Astrocyte (in vitro differentiated cells and primary cell): Measurements from ENCODE around the gene CBX7. TPM values are rescaled to one million over a fixed set of nuclear protein-coding genes. Genes with fewer than 3 reads are reported as not detected.

Source experiments
- DNase-seq: peaks from one replicate; pipeline ENCODE4 v3.0.0-alpha.2; 2010; ENCODE audit warnings: low read depth
- FAIRE-seq: peaks from 2 replicates; lab custom pipeline; 2011; peaks lifted over from hg19 to GRCh38; lab: Jason Lieb, UNC
- H2AFZ ChIP-seq: 2 replicates; pipeline ENCODE4 v1.6.0; 2012; ENCODE audit warnings: low read depth, low read length, inconsistent platforms
- H3K27ac ChIP-seq: 2 replicates; pipeline ENCODE4 v1.5.1; 2011; ENCODE audit warnings: low read depth, low read length, inconsistent platforms
- H3K27me3 ChIP-seq: 2 replicates; pipeline ENCODE4 v1.6.0; 2011; ENCODE audit warnings: low read length, inconsistent platforms; ENCODE audit not compliant: insufficient read depth
- H3K36me3 ChIP-seq: 2 replicates; pipeline ENCODE4 v1.5.1; 2011; ENCODE audit warnings: low read length, inconsistent platforms; ENCODE audit not compliant: insufficient read depth
- H3K4me1 ChIP-seq: 2 replicates; pipeline ENCODE4 v1.5.1; 2011; ENCODE audit warnings: low read length, inconsistent platforms; ENCODE audit not compliant: insufficient read depth
- H3K4me2 ChIP-seq: 2 replicates; pipeline ENCODE4 v1.6.0; 2012; ENCODE audit warnings: low read length, inconsistent platforms
- H3K4me3 ChIP-seq: 2 replicates; pipeline ENCODE4 v1.5.1; 2011; ENCODE audit warnings: low read depth, mild to moderate bottlenecking, low read length, inconsistent platforms; ENCODE audit not compliant: insufficient read depth
- H3K79me2 ChIP-seq: 2 replicates; pipeline ENCODE4 v1.6.0; 2012; ENCODE audit warnings: mild to moderate bottlenecking, low read length, inconsistent platforms; ENCODE audit not compliant: insufficient read depth
- H3K9ac ChIP-seq: 2 replicates; pipeline ENCODE4 v1.6.0; 2012; ENCODE audit warnings: mild to moderate bottlenecking, low read length, inconsistent platforms
- H3K9me3 ChIP-seq: 2 replicates; pipeline ENCODE4 v1.5.1; 2012; ENCODE audit warnings: low read depth, mild to moderate bottlenecking, low read length, inconsistent platforms; ENCODE audit not compliant: insufficient read depth
- H4K20me1 ChIP-seq: 2 replicates; pipeline ENCODE4 v1.6.0; 2012; ENCODE audit warnings: low read length, inconsistent platforms; ENCODE audit not compliant: insufficient read depth
- H3K27ac Mint-ChIP-seq: one replicate; pipeline ENCODE4 v1.8.0; 2021; ENCODE audit warnings: mild to moderate bottlenecking, mixed read lengths; ENCODE audit not compliant: unreplicated experiment
- H3K27me3 Mint-ChIP-seq: one replicate; pipeline ENCODE4 v1.8.0; 2021; ENCODE audit warnings: low read depth, mixed read lengths; ENCODE audit not compliant: unreplicated experiment
- H3K36me3 Mint-ChIP-seq: one replicate; pipeline ENCODE4 v1.8.0; 2021; ENCODE audit warnings: low read depth, mixed read lengths; ENCODE audit not compliant: unreplicated experiment
- H3K4me1 Mint-ChIP-seq: one replicate; pipeline ENCODE4 v1.8.0; 2021; ENCODE audit warnings: low read depth, mixed read lengths; ENCODE audit not compliant: unreplicated experiment
- H3K4me3 Mint-ChIP-seq: one replicate; pipeline ENCODE4 v1.8.0; 2021; ENCODE audit warnings: mild to moderate bottlenecking, moderate library complexity, mixed read lengths; ENCODE audit not compliant: unreplicated experiment
- H3K9me3 Mint-ChIP-seq: one replicate; pipeline ENCODE4 v1.8.0; 2021; ENCODE audit warnings: mild to moderate bottlenecking, mixed read lengths; ENCODE audit not compliant: unreplicated experiment
- CTCF ChIP-seq: IDR thresholded peaks from 2 replicates; pipeline ENCODE4 v1.5.1; 2011; ENCODE audit warnings: low read depth, mild to moderate bottlenecking, inconsistent platforms, low read length, moderate library complexity; ENCODE audit not compliant: insufficient read depth
- EZH2 ChIP-seq: IDR thresholded peaks from 2 replicates; pipeline ENCODE4 v1.6.1; 2012; ENCODE audit warnings: mild to moderate bottlenecking, low read length, inconsistent platforms; ENCODE audit not compliant: insufficient read depth
- total RNA-seq: library from RNA; stranded (reverse); gene quantifications from 2 replicates; pipeline ENCODE4 v1.2.1, GENCODE V29; 2021

The CBX7 gene
- total RNA-seq, 1 donor from 2014 or later = 1.2 TPM

GRCh38 chr22:39106326-39106725, 46.2 kb downstream of the CBX7 start:
- H3K27me3 ChIP-seq = peaks cover 8% of the 10 kb centered on the region
- H3K4me2 ChIP-seq = no peak overlapping the region
- no peaks in the 10 kb centered on the region for H3K9me3 ChIP-seq
- DNase-seq = no peak
- no peaks in the 10 kb centered on the region for H4K20me1 ChIP-seq
- no peak overlapping the region for H3K27ac Mint-ChIP-seq
- no peak overlapping the region for H3K4me3 Mint-ChIP-seq
- H3K27ac ChIP-seq = no peak overlapping the region
- no peaks in the 10 kb centered on the region for H3K4me1 Mint-ChIP-seq
- no peak overlapping the region for H2AFZ ChIP-seq
- no peak overlapping the region for H3K4me3 ChIP-seq
- H3K9ac ChIP-seq = no peak overlapping the region
- H3K36me3 Mint-ChIP-seq = no peaks in the 10 kb centered on the region
- TF ChIP-seq CTCF = no peak
- no peak for TF ChIP-seq EZH2
- no peaks in the 10 kb centered on the region for H3K4me1 ChIP-seq
- no peak for FAIRE-seq
- no peaks in the 10 kb centered on the region for H3K36me3 ChIP-seq
- H3K79me2 ChIP-seq = no peaks in the 10 kb centered on the region
- no peaks in the 10 kb centered on the region for H3K9me3 Mint-ChIP-seq
- peaks cover 15% of the 10 kb centered on the region for H3K27me3 Mint-ChIP-seq

GRCh38 chr22:39103431-39103830, 49.0 kb downstream of the CBX7 start:
- no peaks in the 10 kb centered on the region for H3K9me3 ChIP-seq
- DNase-seq (no peak), FAIRE-seq (no peak)
- TF ChIP-seq CTCF (no peak), EZH2 (no peak)
- no peaks in the 10 kb centered on the region for H3K79me2 ChIP-seq
- Mint-ChIP-seq H3K4me1 (no peaks in the 10 kb centered on the region), H3K4me3 (no peak overlapping the region), H3K27me3 (peaks cover 15% of the 10 kb centered on the region), H3K27ac (no peak overlapping the region), H3K36me3 (no peaks in the 10 kb centered on the region), H3K9me3 (no peaks in the 10 kb centered on the region)
- H2AFZ ChIP-seq = no peak overlapping the region
- H3K4me1 ChIP-seq = no peaks in the 10 kb centered on the region
- no peak overlapping the region for H3K27ac ChIP-seq
- no peaks in the 10 kb centered on the region for H4K20me1 ChIP-seq
- H3K27me3 ChIP-seq = no peaks in the 10 kb centered on the region
- no peak overlapping the region for H3K4me3 ChIP-seq
- H3K9ac ChIP-seq = no peak overlapping the region
- no peak overlapping the region for H3K4me2 ChIP-seq
- H3K36me3 ChIP-seq = no peaks in the 10 kb centered on the region

- Histone ChIP-seq H3K27ac (no peak overlapping the region), H3K4me3 (no peak overlapping the region), H3K27me3 (no peaks in the 10 kb centered on the region), H4K20me1 (no peaks in the 10 kb centered on the region), H3K79me2 (no peaks in the 10 kb centered on the region), H3K9me3 (no peaks in the 10 kb centered on the region), H3K36me3 (no peaks in the 10 kb centered on the region), H2AFZ (no peak overlapping the region), H3K9ac (no peak overlapping the region), H3K4me2 (no peak overlapping the region), H3K4me1 (peaks cover 3% of the 10 kb centered on the region)
- DNase-seq (no peak), FAIRE-seq (no peak)
- no peak for TF ChIP-seq EZH2
- no peak for TF ChIP-seq CTCF
- Mint-ChIP-seq H3K9me3 (no peaks in the 10 kb centered on the region), H3K27ac (no peak overlapping the region), H3K36me3 (peaks cover 2% of the 10 kb centered on the region), H3K4me3 (no peak overlapping the region), H3K4me1 (peaks cover 5% of the 10 kb centered on the region), H3K27me3 (peaks cover 13% of the 10 kb centered on the region)
Observed at GRCh38 chr22:39101226-39101625, 51.3 kb downstream of the CBX7 start.
